WERI-Rb-1 (cell line): ENCODE results near the gene ADRA2B.
A peak's percentile ranks its signal among the peaks of the same experiment; 100 is the strongest.

Experiments used
- DNase-seq: peaks from one replicate; pipeline ENCODE4 v3.0.0-alpha.2; 2020
- H3K27ac ChIP-seq: fragments of 250-450 bp; sonication (Bioruptor Pico); 2 replicates; pipeline ENCODE4 v1.5.1; 2020; ENCODE audit warnings: mild to moderate bottlenecking, moderate library complexity
- H3K27me3 ChIP-seq: fragments of 250-450 bp; sonication (Bioruptor Pico); 2 replicates; pipeline ENCODE4 v1.5.1; 2021; ENCODE audit warnings: mild to moderate bottlenecking, low read depth, moderate library complexity; ENCODE audit not compliant: insufficient read depth, severe bottlenecking
- H3K36me3 ChIP-seq: fragments of 250-450 bp; sonication (Bioruptor Pico); 2 replicates; pipeline ENCODE4 v1.5.1; 2020; ENCODE audit warnings: mild to moderate bottlenecking, moderate library complexity
- H3K4me3 ChIP-seq: 2 replicates; pipeline ENCODE4 v1.5.1; 2011; ENCODE audit warnings: low read depth, mild to moderate bottlenecking, control low read depth, low read length
- H3K9me3 ChIP-seq: fragments of 250-450 bp; sonication (Bioruptor Pico); 2 replicates; pipeline ENCODE4 v1.5.1; 2021; ENCODE audit warnings: mild to moderate bottlenecking, moderate library complexity; ENCODE audit not compliant: severe bottlenecking
- TF ChIP-seq, protein P1 (sequence below): IDR thresholded peaks from 2 replicates; pipeline ENCODE4 v1.5.1; 2011; ENCODE audit warnings: low read depth, mild to moderate bottlenecking, control low read depth, inconsistent platforms, low read length

ADRA2B gene

DNA sequence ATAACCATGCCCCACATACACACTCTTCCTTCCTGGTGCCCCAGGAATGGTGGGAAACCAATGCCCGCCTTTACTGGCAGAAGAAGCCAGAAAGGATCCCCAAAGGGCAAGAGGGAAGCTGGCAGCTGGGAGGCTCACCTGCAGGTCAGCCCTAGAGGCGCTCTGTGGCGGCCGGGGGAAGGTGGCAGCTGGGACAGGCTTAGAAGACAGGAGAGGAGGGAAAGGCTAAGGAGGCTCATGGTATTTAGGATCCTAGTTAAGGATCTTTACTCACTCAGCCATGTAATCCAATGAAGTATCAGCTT, 23.8 kb downstream of the ADRA2B start:
- no peak overlapping the region for H3K27ac ChIP-seq
- no peaks in the 10 kb centered on the region for H3K27me3 ChIP-seq
- no peak overlapping the region for H3K4me3 ChIP-seq
- H3K36me3 ChIP-seq, result no peaks in the 10 kb centered on the region
- peaks cover 12% of the 10 kb centered on the region for H3K9me3 ChIP-seq
- TF ChIP-seq, protein P1, sequence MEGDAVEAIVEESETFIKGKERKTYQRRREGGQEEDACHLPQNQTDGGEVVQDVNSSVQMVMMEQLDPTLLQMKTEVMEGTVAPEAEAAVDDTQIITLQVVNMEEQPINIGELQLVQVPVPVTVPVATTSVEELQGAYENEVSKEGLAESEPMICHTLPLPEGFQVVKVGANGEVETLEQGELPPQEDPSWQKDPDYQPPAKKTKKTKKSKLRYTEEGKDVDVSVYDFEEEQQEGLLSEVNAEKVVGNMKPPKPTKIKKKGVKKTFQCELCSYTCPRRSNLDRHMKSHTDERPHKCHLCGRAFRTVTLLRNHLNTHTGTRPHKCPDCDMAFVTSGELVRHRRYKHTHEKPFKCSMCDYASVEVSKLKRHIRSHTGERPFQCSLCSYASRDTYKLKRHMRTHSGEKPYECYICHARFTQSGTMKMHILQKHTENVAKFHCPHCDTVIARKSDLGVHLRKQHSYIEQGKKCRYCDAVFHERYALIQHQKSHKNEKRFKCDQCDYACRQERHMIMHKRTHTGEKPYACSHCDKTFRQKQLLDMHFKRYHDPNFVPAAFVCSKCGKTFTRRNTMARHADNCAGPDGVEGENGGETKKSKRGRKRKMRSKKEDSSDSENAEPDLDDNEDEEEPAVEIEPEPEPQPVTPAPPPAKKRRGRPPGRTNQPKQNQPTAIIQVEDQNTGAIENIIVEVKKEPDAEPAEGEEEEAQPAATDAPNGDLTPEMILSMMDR, result no peak
- peak; percentile 79 for DNase-seq

DNA sequence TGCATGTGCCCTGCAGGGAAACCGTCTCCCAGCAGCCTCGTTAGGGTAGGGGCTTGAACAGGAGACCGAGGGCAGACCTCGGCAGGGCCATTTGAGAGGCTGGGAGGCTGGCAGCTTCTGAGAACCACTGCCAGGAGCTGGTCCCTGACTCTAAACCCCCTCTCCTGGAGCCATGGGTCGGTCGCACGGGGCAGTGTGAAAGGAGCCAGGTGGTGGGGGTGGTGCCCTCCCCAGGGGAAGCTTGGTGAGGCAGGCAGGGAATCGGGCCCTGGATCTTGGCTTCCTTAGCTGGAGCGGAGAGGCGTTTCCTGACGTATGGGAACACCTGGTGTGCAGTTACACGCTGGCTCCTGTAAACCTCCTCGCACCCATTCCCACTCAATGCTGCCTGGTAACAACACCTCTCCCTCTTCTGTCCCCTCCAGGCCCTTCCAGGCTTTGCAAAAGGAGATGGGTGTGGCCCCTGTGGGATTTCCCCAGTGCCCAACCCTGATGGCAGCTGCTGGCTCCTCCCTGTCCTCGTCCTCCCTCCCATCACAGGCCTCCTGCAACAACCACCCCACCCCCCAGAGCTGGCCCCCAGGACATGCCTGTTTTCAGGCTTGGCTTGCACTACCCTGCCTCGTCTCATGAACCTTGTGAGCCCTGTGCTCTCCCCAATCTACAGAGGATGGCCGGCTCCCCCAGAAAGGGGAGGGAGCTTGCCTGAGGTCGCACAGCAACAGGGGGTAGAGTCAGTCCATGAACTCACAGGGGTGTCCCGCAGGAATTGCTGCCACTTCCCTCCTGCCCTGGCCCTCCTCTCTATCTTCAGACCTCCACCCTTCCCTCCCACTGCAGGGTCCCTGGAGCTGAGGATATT, 24.4 kb downstream of the ADRA2B start:
- H3K27me3 ChIP-seq, result no peaks in the 10 kb centered on the region
- H3K36me3 ChIP-seq, result no peaks in the 10 kb centered on the region
- no peak overlapping the region for H3K27ac ChIP-seq
- H3K4me3 ChIP-seq, result no peak overlapping the region
- DNase-seq, result no peak
- TF ChIP-seq, protein P1, result no peak
- peaks cover 12% of the 10 kb centered on the region for H3K9me3 ChIP-seq

- TF ChIP-seq, protein P1, result no peak
- Histone ChIP-seq H3K9me3 (peaks cover 12% of the 10 kb centered on the region), H3K4me3 (no peak overlapping the region), H3K27me3 (no peaks in the 10 kb centered on the region), H3K36me3 (no peaks in the 10 kb centered on the region), H3K27ac (no peak overlapping the region)
- no peak for DNase-seq
Observed at GRCh38 chr2:96091141-96091710, 25.1 kb downstream of the ADRA2B start.

GRCh38 chr2:96090196-96090926, 26.0 kb downstream of the ADRA2B start:
- no peaks in the 10 kb centered on the region for H3K27me3 ChIP-seq
- H3K4me3 ChIP-seq, result no peak overlapping the region
- no peak overlapping the region for H3K27ac ChIP-seq
- peaks cover 12% of the 10 kb centered on the region for H3K9me3 ChIP-seq
- H3K36me3 ChIP-seq, result no peaks in the 10 kb centered on the region
- DNase-seq, result no peak
- TF ChIP-seq, protein P1, result no peak

GRCh38 chr2:96089356-96090195, 26.8 kb downstream of the ADRA2B start:
- TF ChIP-seq, protein P1, result peak; percentile 19; the same call in 1 of the 2 replicates
- Histone ChIP-seq H3K4me3 (no peak overlapping the region), H3K9me3 (peaks cover 12% of the 10 kb centered on the region), H3K36me3 (no peaks in the 10 kb centered on the region), H3K27ac (no peak overlapping the region), H3K27me3 (no peaks in the 10 kb centered on the region)
- no peak for DNase-seq
